Stimulated activated naive CD4-positive, alpha-beta T cell (primary cell): ENCODE data around the gene CNGA1.

Source experiments
- DNase-seq, 6 experiments: peaks; one replicate each; lab custom pipeline; 2025; lab: John Stamatoyannopoulos, UW

Gene CNGA1

DNA sequence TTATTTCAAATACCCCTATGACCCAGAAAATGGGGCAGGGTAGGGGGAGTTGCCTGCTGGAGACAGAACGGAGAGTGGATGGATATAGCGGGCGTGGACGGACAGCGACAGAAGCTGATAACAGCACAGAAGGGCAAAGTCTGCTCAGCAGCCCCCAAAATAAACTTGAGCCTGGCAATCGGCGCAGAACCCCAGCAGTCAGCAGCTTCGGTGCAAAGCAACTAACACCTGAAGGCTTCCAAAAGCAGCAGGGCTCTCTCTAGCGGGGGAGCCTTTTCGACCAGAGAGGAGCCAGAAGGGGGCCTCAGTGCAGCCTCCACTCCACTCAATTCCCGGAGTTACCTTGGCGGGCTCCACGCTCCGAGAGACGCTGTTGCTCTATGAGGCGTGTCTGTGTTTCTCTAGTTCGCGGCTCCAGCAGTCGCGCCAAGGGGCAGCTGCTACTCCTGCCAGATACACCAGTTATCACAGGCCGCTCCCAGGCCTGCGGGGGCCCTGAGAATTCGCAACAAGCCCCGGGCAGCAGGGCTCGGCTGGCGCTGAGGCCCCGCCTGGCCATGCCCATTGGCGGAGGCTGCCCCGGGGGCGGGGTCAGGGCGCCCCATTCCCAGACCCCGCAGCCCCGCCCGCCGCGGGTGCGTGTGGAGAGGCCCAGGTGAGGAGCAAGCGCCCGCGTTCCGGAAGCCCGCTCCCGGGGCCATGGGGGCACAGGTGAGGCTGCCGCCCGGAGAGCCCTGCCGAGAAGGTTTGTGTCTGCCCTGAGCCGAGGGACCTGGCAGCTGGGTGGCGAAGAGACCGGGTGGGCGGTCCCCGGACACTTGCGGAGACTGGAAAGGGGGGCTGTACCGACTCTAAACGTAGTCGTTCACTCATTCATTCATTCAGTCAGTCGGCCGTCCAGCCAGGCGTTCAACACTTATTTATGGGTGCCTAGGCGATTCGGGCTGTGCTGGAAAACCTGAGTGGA is at the start of gene CNGA1, which contains the start of gene NIPAL1:
TSS of gene CNGA1 (minus strand) at position 541 of the 967 bp plus-strand sequence. CDS start 63,992 bp downstream, outside the sequence.
TSS of gene NIPAL1 (plus strand) at position 632 of the 967 bp plus-strand sequence. CDS start at position 700, 68 bp downstream.
- peak; percentile 44 to 74 (median 59) for DNase-seq

DNA sequence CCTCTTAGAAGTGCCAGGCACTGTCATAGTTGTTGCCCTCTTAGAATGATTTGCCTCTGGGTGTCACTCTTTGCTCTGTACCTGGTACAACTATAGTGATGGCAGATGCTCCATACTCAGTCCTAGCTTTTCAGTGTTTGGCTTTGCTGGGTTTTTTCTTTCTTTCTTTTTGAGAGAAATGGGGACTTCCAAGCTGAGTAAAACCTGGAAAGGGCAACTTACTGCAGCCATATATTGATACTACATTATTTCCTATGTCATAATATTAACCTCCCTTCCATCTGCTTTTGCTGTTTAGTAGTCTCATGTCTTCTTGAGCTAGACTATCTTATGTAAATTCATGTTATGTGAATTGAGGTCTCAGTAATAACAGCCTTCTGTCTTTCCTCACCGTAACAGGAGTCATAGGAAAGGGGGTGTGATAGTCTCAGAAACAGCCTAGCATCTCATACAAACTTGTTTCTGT is 49.1 kb upstream of the CNGA1 start:
- DNase-seq, result no peak

DNA sequence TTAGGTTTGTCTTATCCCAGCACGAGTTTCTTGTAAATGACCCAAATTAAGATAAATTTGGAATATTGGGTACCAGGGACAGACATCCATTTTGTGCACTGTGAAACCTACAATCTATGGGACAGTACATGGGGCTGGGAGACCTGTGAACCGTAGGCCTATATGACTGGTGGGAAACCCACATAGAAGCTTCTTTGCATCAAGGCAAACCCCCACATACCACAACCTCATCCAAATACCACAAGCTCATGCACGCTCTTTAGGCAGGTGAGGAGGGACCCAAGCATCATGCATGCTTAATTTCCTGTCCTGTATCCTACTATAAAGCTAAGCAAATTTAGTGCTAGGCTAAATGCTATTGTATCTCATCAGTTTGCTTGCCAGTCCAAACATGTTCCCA is 47.9 kb upstream of the CNGA1 start:
- no peak for DNase-seq

DNA sequence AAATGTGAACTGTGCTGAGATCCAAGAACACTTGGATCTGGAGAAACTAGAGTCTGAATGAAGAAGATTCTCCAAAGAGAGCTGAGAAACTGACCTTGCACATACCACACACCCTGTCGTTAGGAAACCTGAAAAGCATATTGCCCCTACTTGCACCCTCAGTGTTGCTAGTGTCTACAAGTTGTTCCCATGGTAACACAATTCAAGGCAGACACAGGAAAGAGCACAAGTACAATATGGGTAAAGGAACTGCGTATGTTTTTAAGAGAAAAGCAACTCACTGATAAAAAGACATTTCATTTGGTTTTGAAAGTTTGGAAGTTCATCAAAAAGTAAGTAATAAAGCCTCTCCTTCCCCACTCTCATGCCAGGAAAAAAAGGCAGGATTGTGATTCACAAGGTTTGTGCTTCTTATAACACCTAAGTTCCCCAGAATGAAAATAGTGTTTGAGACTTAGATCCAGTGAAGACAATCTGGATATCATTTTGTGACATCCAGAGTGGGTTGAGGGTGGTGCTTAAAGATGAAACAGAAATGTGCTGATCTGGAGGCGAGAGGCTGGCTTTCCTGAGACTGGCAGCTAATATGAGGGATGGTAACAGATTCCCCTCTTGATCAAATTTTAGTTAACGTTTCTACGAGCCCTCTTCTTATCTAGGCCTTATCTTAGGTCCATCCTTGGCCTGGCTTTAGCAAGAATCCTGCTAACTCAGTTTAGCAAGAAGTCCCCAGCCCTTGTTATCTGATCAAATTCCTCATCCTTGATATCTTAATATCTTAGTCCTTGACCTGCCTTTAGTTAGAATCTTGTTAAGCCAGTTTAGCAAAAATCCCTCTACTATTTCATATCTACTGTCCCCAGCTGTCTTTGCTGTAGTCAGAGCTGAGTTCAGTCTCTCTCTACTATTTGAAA is 42.4 kb upstream of the CNGA1 start:
- DNase-seq, result peak in 2 of 6 experiments; percentile 27

DNA sequence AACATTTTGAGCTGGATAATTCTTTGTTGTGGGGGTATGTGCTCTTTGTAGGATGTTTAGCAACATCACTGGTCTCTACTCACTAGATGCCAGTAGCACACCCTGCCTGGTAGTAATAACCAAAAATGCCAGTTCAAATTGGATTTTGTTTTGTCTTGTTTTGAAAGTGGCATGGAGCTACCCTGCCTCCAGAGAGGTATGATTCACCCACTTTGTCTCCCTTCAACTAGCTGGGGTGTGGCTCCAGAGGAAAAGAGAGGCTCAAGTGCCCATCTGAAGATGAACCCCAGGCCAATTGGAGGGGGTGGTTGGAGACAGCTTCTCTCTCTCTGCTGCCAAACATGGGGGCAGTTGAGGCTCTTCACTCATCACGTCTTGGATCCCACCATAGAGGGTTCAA is 34.6 kb upstream of the CNGA1 start:
- no peak for DNase-seq

DNA sequence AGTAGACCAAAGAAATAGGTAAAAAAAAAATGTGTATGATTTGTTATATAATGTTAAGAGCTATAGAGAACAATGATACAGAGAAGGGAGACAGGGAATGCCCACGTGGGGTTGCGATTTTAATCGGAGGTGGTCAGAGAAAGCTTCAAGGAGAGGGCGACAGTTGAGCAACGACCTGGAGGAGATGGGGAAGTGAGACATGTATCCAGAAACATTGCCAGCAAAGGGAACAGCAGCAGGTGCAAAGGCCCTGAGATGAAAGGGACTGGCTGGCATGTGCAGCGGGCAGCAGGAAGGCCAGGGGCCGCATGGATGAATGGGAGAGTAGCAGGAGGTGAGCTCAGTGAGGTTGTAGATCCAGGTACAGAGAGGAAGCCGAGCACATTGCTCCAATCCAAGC is 33.0 kb upstream of the CNGA1 start:
- no peak for DNase-seq

DNA sequence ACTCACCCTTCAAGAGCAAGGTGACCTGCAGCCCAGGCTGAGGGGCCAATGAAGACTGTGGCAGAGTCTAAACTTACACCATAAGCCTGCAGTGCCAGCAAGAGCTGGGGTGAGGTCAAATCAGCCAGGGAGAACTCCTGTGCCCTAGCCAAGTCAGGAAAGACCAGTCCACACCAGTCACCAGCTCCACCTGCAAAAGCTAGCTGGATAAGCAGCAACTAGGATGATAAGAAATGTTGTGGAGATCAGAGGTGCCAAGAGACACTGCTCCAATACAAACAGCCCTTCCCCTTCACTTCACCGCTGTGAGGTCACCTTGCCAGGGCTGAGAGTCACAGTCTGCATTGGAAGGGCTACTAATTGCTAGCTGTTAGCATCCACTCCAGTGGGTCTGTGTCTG is 31.4 kb upstream of the CNGA1 start:
- DNase-seq, result no peak

DNA sequence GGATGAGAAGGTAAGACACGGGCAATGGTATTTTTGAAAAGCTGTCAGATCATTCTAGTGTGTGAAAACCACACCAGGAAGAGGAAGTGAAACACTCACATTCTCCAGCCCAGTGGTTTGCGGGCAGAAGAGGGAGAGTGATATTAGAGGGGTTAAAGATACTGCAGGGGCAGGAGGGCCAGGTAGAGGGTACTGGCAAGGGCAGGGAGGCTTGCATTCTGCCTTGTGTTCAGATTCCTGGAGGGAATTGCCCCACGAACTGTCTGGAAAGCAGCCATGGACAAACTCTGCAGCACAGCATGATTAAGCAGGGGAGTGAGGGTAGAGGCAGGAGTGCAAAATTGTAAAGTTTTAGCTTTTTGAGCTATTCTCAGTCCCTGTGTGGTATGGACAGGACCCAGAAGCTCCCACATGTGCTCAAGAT is 31.0 kb upstream of the CNGA1 start:
- peak in 2 of 6 experiments; percentile 14 to 33 for DNase-seq

DNA sequence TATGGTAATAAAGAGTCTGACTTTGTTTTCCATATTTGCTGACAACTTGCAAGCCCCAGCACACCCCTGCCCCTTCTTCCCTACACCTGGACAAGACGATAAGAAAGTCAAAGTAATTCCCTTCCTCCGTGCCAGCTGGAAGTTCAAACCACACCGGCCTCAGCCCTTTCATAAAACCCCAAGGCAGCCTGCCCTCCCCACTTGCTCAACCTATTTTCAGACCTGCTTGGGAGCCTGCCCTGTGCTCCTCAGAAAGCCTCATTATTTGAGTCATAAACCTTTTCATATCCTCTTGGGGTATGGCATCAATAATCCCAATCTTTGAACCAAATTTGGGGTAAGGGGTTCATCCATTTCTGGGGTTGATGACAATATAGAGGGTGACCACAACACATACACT is 29.6 kb upstream of the CNGA1 start:
- DNase-seq, result no peak

DNA sequence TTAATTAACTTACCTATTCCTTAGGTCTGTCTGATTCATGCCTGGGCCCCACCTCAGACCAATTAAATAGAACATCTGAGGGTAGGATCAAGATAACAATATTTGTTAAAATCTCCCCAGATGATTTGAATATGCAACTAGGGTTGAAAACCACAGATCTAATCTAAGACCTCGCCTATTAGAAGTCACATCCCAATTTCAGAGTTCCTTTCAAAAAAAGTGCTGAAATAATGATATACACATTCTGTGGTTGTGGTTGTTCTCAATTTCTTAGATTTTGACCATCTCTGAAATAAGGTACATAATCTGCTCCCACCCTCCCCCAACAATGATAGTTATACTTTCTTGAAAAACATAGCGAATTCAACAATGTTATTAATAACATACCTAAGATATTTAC is 27.8 kb upstream of the CNGA1 start:
- DNase-seq, result no peak

DNA sequence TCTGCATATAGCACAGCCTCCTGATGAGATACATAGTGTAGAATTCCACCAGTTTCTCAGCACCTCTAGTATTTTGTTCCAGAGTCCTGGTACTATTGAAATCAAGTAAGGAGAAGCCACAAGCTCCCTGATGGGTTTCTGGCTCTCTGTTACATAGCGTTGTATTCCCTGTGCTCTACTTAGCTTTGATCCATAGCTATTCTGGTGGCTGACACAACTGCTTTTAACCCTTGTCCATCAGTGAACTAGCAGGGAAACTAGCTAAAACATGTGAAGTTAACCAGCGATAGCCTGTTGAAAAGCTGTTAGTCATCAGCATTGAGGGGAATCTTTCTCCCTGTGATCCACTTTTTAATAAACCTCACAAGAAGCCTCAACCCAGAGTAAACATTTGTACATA is 27.0 kb upstream of the CNGA1 start:
- DNase-seq, result no peak

DNA sequence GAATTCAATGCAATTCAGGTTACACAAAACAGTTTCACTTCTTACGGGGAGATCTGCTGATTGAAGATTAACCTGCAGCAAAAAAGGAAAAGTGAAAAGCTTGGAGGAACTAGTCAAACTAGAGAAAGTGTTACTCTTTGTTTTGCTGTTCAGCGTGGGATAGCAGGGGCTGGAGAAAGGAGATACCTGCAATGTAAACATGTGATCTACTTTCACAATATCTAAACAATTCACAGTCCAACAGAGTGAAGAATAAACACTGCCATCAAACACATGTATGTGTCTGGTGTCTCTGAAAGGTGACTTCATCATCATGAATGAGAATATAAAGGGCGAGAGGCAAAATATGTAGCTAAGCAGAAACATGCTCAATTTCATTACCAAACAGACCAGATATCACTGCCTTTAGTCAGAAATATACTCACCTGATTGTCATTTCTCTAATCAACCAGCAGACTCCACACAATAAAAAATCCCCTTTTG is 26.5 kb upstream of the CNGA1 start:
- DNase-seq, result no peak

DNA sequence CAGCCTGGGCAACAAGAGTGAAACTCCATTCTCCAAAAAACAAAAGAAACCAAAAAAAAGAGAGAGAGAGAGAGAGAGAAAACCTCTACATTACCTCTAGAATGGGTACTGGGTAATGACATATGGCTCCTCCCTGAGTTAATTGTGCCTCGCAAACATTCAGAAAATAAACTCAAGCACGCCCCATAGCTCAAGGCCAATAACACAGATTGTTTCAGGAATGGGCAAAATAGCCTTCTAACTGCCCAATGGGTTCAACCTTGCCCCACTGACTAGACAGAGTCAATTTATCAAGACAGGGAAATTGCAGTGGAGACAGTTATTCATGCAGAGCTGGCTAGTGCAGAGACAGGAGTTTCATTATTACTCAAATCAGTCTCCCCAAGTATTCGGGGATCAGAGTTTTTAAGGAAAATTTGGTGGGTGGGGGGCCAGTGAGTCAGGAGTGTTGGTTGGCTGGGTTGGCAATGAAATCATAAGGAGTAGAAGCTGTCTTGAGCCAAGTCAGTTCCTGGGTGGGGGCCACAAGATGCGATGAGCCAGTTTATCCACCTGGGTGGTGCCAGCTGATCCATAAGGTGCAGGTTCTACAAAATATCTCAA is 25.2 kb upstream of the CNGA1 start:
- DNase-seq, result no peak

DNA sequence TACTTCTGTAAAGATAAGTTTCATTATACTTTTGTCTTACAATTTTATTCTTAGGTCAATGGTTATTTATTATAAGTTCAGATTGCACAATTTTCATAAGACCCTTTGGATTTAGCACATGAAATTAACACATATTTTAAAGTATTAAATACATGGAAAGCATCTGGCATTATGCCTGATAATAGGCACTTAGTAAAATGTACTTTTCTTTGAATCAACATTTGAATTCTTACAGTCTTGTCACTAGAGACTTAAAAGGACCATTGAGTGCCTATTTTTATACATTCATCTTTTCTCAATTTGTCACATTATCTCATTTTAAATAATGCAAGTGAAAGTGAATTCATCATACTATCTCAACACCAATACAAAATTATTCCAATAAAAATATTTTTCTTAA is 23.1 kb upstream of the CNGA1 start:
- DNase-seq, result no peak

DNA sequence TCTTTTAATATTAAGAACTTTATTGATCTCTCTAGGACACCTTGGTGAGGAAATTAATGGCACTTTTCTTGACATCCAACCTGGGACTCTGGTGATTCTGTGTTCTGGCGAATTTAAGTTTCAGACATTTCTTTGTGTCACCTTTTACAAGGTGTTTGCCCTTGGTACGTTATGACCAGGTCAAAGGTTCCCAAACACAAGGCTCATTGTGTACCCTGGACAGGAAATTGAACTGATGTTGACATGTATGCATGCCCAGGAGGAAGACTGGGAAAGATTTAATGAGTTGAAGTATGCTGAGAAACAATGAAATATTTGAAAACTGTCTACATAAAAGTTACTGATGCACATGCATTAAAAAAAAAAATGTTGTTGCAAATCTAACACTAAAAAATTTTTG is 22.2 kb upstream of the CNGA1 start:
- no peak for DNase-seq

DNA sequence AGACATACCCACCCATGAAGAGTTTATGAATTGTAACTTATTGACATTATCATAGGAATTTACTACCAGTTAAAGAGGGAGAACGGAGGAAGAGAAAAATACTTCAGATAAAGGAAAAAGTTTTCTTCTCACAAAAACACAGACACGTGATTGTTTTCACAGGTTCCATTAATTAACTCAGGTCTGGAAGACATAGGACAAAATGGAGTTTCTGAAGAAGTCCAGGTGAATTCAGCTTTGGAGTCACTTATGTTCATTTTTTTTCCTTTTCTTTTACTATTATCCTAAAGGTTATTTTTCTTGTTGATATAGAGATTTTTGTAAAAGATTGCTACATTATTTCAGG is 20.6 kb upstream of the CNGA1 start:
- DNase-seq, result no peak

DNA sequence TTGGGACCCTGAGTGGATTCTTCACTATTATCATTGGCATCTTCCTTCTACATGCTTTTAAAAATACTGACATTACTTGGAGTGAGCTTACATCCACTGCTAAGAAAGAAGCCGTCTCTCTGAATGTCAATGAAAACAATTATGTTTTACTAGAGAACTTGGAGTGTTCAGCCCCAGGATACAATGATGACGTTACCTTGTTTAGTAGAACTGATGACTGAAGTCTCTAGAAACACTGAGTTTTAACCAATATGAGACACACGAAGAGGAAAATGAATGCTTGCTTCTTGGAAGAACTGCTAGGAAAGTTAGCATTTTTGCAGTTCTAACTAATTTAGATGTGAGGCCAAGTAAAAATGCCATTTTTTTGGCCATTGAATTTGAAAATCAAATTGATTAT is 19.5 kb upstream of the CNGA1 start:
- DNase-seq, result no peak

DNA sequence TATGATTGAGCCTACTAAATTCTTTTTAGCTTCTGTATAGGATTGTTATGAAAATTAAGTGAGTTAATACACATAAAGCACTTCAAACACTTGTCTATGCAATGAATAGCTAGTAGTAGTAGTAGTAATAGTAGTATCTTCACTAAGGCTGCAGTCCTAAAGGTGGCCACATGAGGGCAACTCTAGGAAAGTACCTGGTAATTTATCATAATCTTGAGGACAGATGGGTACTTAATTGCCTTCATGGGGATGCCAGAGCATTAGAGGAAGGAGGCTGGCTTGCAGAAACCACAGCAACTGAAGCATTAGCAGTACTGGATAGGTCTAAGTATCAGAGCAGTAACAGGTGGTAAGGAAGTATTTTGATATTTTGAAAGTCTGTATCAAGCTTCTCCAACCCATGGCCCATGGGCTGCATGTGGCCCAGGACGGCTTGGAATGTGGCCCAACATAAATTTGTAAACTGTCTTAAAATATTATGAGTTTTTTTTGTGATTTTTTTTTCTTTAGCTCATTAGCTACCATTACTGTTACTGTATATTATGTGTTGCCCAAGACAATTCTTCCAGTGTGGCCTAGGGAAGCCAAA is 17.4 kb upstream of the CNGA1 start:
- DNase-seq, result peak in 5 of 6 experiments; percentile 14 to 61 (median 34)

DNA sequence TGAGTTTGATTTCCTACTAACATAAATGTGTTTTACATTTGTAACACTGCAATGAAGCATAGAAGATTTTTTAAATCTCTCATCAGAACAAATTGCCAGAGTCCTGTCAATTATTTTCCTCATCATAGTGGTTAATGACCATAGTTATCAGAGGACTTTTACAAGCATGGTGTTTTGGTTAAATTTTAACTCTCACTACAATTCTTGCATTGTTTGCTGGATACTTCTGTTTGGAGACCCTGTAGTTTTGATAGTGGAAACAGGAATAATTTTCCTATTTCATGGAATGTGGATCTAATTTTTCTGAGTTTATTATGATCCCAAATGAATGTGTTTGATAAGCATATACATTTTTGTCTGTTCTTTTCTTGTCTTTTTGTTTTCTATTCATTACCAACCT is 16.9 kb upstream of the CNGA1 start:
- DNase-seq, result no peak

DNA sequence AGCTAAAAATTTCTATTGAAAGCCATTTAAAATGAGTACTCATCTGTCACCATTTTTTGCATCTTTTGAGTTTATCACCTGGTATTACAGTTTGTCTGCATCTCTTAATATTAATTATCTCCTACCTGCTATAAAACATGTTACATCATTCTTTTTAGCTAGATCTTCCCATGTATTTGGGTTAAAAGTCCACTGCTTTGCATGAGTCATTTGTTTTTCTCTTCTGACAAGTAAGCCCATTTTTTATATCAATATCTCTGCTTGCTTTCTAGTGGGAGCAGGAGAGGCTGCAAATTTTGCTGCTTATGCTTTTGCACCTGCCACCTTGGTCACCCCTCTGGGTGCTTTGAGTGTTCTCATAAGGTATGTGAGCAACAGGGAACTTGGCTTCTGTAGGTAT is 16.2 kb upstream of the CNGA1 start:
- no peak for DNase-seq

DNA sequence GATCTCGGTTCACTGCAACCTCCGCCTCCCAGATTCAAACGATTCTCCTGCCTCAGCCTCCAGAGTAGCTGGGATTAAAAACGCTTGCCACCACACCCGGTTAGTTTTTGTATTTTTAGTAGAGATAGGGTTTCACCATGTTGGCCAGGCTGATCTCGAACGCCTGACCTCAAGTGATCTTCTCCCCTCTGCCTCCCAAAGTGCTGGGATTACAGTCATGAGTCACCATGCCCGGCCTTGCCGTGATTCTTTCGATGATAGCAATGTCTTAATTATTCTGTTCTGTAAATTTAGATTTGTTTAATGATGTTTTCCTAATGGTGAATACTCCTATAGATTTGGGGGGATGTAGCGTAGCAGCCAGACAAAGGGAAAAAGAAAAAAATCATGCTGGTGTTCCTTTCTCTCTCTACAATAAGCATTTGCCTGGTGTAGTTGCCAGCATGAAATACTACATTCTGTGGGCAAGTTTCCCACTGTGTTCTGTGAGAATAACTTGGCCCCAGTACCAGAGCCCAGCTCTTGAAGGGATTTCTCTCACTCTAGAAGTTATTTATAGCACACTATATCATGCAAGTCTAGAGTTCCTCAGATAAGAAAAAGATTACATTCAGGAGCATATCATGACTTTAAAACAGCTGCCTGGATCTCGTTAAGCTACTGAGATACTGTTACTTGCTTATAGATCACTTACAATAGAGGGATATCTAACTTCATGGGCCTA is 15.5 kb upstream of the CNGA1 start:
- no peak for DNase-seq
